GM19463 (cell line): ENCODE data around the gene FBXO41.
A peak's percentile ranks its signal among the peaks of the same experiment; 100 is the strongest.

ENCODE experiments used
- ATAC-seq: cut with Tn5 transposase; IDR thresholded peaks from one replicate; pipeline ENCODE4 v1.9.1; 2021; ENCODE audit warnings: mild to moderate bottlenecking, moderate library complexity; ENCODE audit not compliant: unreplicated experiment

Gene FBXO41

GRCh38 chr2:73290049-73290839, 6.0 kb upstream of the FBXO41 start:
- no peak for ATAC-seq

GRCh38 chr2:73289304-73289703, 5.0 kb upstream of the FBXO41 start:
- no peak for ATAC-seq

DNA sequence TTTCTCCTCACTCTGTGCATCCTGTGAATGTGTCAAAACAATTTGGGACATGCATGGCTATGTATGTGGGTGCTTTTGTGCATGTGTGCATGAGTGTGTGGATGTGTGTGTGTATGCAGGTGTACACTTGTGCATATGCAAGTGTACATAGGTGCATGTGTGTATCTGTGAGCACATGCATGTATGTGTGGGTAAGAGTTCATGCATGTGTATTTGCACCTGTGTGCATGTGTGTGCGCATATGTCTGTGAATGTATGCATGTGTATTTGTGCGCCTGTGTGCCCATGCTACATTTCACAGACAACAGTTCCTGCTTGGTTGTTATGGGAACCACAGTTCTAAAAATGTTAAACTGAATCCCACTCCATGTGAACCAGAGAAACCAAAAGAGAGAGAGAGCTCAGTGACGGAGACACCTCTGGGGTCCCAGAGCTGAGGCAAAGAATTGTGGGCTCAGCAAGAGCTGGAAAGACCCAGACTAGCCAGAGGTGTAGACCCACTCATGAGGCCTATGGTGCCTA, 1.9 kb upstream of the FBXO41 start:
- ATAC-seq, result no peak

- peak; percentile 32 for ATAC-seq
Measured at GRCh38 chr2:73285159-73285739, 971 bp upstream of the FBXO41 start.

GRCh38 chr2:73283545-73284295, 558 bp downstream of the FBXO41 start:
- ATAC-seq, result peak; percentile 18

- ATAC-seq, result no peak
Measured at GRCh38 chr2:73282924-73283544, 1.2 kb downstream of the FBXO41 start.

GRCh38 chr2:73281244-73281643, 3.0 kb downstream of the FBXO41 start:
- no peak for ATAC-seq

DNA sequence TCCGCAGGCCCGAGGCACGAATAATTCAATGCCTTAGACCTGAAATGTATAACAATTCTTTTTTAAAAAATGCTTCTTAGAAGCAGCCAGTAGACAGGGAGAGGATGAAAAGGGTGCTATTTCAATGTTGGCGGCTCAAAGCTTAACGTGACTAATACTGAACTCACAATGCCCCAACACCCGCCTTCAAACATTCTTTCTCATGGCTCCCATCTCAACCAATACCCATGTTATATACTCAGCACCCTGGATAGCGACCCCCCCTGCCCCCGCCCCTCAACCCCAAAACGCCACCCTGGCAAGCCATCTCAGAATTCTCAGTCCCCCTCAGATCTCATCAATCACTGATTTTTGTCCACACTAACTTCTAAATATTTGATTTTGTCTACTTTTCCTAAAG, 4.4 kb downstream of the FBXO41 start:
- no peak for ATAC-seq

DNA sequence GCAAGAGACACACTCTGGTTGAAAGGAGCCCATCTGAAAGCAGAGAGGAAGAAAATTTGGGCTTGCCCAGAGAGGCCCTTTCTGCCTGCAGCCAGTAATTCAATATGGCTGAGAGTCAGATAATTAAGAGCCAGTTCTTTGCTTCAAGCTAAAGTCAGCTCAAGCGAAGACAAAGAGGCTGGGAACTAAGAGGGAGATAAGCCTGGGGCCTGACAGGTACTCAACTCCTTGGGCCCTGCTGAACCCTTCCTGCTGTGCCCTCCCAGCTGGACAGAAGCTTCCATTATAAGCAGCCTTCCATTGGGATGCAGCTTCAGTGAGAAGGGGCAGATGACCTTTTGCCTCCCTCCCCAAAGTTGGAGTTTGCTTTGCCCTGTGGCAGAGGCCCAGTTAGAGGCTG, 12.0 kb downstream of the FBXO41 start:
- no peak for ATAC-seq

- no peak for ATAC-seq
Measured at GRCh38 chr2:73269686-73270465, 14.4 kb downstream of the FBXO41 start.

GRCh38 chr2:73268830-73269685, 15.2 kb downstream of the FBXO41 start:
- ATAC-seq, result peak; percentile 72

DNA sequence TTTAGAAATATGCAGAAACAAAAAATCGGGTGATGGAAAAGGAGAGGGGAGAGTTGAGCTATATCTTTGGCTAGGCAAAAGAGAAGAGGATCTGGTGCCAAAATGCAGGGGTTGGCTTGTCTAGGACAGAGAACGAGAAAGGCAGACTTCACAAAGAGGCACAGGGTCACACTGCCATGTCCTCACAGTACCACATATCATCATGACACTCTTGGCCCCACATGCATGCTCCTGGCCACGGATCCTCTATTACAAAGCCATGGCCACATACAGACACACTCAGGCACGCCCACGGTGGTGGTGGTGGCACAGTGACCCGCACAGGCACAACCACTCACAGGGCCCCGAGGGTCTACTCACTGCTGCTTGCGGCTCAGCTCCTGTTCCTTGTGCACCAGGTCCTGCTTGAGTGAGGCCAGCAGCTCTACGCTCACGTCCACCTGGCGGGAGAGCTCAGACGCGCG, 15.9 kb downstream of the FBXO41 start:
- ATAC-seq, result no peak

DNA sequence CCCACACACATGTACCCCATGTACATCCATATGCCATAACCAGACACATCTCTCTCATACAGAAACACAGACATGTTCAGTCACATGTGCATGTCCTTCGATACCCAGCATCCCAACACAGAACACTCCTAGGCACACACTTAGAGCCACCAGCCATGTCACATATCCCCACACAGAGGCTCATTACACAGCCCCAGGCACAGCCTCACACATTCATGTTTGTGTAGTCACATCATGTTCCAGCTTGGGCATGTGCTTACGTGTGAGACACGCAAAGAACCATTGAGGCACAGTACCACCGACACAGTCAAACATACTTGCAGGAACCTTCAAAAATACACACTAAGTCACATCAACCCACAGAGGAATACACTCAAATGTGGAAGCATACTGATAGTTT, 17.3 kb downstream of the FBXO41 start:
- ATAC-seq, result no peak

- no peak for ATAC-seq
Measured at GRCh38 chr2:73266061-73266901, 18.0 kb downstream of the FBXO41 start.

- no peak for ATAC-seq
Measured at GRCh38 chr2:73265298-73266060, 18.8 kb downstream of the FBXO41 start.

- ATAC-seq, result no peak
Measured at GRCh38 chr2:73264783-73265182, 19.5 kb downstream of the FBXO41 start.

GRCh38 chr2:73264332-73264606, 20.0 kb downstream of the FBXO41 start:
- no peak for ATAC-seq
